Panc1 (cell line): ENCODE data around the gene SND1. TPM values are rescaled to one million over a fixed set of nuclear protein-coding genes. Genes with fewer than 3 reads are reported as not detected.

Experiments used
- ATAC-seq: fragments of 200-7000 bp; cut with Tn5 transposase; 2 replicates; pipeline ENCODE4 v1.9.1; 2020; ENCODE audit warnings: mild to moderate bottlenecking, moderate library complexity
- BruUV-seq: library from RNA; stranded (reverse); fragments of 400-500 nt; replicated peaks from 2 replicates; lab custom pipeline; 2021; lab: Mats Ljungman, UMichigan
- CTCF ChIA-PET: fragments of 300-600 bp; sonication (Branson Sonifier 250); formaldehyde crosslinking; loops from one replicate; lab custom pipeline; 2022; ENCODE audit warnings: antibody characterized with exemption; lab: Charles Lee
- POLR2A ChIA-PET: fragments of 300-600 bp; sonication (Branson Sonifier 250); formaldehyde crosslinking; loops from one replicate; lab custom pipeline; 2022; ENCODE audit warnings: antibody characterized with exemption; lab: Charles Lee
- DNase-seq: peaks from one replicate; pipeline ENCODE4 v3.0.0-alpha.2; 2010; ENCODE audit warnings: low read depth, low spot score
- H3K27ac ChIP-seq: 2 replicates; pipeline ENCODE4 v1.5.1; 2011; ENCODE audit warnings: mild to moderate bottlenecking, low read length, inconsistent platforms
- H3K27me3 ChIP-seq: fragments of 200-500 bp; sonication (Bioruptor generic); 2 replicates; pipeline ENCODE4 v1.6.0; 2014; ENCODE audit warnings: low read length, inconsistent platforms; ENCODE audit not compliant: control insufficient read depth, insufficient read depth
- H3K36me3 ChIP-seq: fragments of 200-500 bp; sonication (Bioruptor generic); 2 replicates; pipeline ENCODE4 v1.5.1; 2014; ENCODE audit warnings: inconsistent platforms, mild to moderate bottlenecking, low read length, moderate library complexity; ENCODE audit not compliant: control insufficient read depth, insufficient read depth
- H3K4me1 ChIP-seq: 2 replicates; pipeline ENCODE4 v1.5.1; 2011; ENCODE audit warnings: inconsistent platforms, mild to moderate bottlenecking, low read length, moderate library complexity; ENCODE audit not compliant: control insufficient read depth, insufficient read depth
- H3K4me3 ChIP-seq, 2 experiments: 2 replicates each; pipeline ENCODE4 v1.5.1; 2011 to 2012; ENCODE audit warnings: low read depth in 2 of 2, low read length in 2 of 2, mild to moderate bottlenecking in 2 of 2, inconsistent platforms in 1 of 2, moderate library complexity in 1 of 2
- H3K9me3 ChIP-seq: fragments of 200-500 bp; sonication (Bioruptor generic); 2 replicates; pipeline ENCODE4 v1.5.1; 2014; ENCODE audit warnings: low read depth, mild to moderate bottlenecking, inconsistent platforms, low read length, moderate library complexity; ENCODE audit not compliant: control insufficient read depth, insufficient read depth
- CTCF ChIP-seq: fragments of 450-650 bp; IDR thresholded peaks from 2 replicates; pipeline ENCODE4 v1.5.1; 2017; ENCODE audit warnings: mild to moderate bottlenecking
- POLR2AphosphoS5 ChIP-seq: IDR thresholded peaks from 2 replicates; pipeline ENCODE4 v1.6.1; 2012; ENCODE audit warnings: mild to moderate bottlenecking, low read depth, low read length, moderate library complexity
- SIN3A ChIP-seq: IDR thresholded peaks from 2 replicates; pipeline ENCODE4 v1.6.1; 2012; ENCODE audit warnings: low read depth, mild to moderate bottlenecking, low read length, moderate library complexity, borderline replicate concordance; ENCODE audit not compliant: insufficient read depth
- TCF7L2 ChIP-seq: IDR thresholded peaks from 2 replicates; pipeline ENCODE4 v1.6.1; 2011; ENCODE audit warnings: mild to moderate bottlenecking, low read depth, low read length, inconsistent platforms
- in situ Hi-C: cut with HindIII; loops from 2 replicates; pipeline ENCODE4 v1.10.0; 2016; ENCODE audit warnings: low sequenced_read_pairs, low pct_unique_long_range_greater_than_20kb
- intact Hi-C: fragments of 100-400 bp; cut with micrococcal nuclease; formaldehyde crosslinking; loops from one replicate; pipeline ENCODE4 v1.10.0; 2022; ENCODE audit not compliant: unreplicated experiment
- total RNA-seq: library from RNA; stranded (reverse); gene quantifications from one replicate; pipeline ENCODE4 v1.2.1, GENCODE V29; 2021; ENCODE audit not compliant: unreplicated experiment
- TF ChIP-seq, protein P1 (sequence below), 2 experiments: IDR thresholded peaks; 2 replicates each; pipeline ENCODE4 v1.6.1; 2011 to 2012; ENCODE audit warnings: low read depth in 2 of 2, control low read depth in 1 of 2, low read length in 1 of 2, mild to moderate bottlenecking in 1 of 2, moderate library complexity in 1 of 2; ENCODE audit not compliant: insufficient read depth in 1 of 2

SND1 gene
- total RNA-seq, 1 experiment from 2014 or later: 176 TPM

DNA sequence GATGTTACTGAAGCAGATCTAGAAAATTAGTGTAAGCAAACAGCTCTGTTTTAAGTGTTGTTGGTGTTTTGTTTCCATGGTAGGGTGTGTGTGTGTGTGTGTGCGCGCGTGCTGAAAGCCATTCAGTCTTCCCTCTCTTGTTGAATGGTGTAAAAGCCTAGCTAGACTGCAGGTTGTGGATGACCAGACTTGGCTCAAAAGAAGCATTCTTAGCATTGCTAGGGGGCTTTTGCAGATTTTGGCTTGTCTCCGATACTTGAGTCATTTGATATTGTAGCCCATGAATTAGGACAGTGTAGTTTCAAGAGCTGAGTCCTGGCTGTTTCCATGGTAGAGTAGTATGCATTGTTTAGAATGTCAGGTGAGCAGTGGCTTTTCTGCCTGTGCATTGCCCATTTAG is 99.1 kb downstream of the SND1 start:
- H3K36me3 ChIP-seq: no peaks in the 10 kb centered on the region
- H3K27me3 ChIP-seq: no peaks in the 10 kb centered on the region
- H3K4me1 ChIP-seq: no peaks in the 10 kb centered on the region
- TF ChIP-seq TCF7L2 (no peak), CTCF (no peak), SIN3A (no peak), POLR2AphosphoS5 (no peak)
- TF ChIP-seq, protein P1, sequence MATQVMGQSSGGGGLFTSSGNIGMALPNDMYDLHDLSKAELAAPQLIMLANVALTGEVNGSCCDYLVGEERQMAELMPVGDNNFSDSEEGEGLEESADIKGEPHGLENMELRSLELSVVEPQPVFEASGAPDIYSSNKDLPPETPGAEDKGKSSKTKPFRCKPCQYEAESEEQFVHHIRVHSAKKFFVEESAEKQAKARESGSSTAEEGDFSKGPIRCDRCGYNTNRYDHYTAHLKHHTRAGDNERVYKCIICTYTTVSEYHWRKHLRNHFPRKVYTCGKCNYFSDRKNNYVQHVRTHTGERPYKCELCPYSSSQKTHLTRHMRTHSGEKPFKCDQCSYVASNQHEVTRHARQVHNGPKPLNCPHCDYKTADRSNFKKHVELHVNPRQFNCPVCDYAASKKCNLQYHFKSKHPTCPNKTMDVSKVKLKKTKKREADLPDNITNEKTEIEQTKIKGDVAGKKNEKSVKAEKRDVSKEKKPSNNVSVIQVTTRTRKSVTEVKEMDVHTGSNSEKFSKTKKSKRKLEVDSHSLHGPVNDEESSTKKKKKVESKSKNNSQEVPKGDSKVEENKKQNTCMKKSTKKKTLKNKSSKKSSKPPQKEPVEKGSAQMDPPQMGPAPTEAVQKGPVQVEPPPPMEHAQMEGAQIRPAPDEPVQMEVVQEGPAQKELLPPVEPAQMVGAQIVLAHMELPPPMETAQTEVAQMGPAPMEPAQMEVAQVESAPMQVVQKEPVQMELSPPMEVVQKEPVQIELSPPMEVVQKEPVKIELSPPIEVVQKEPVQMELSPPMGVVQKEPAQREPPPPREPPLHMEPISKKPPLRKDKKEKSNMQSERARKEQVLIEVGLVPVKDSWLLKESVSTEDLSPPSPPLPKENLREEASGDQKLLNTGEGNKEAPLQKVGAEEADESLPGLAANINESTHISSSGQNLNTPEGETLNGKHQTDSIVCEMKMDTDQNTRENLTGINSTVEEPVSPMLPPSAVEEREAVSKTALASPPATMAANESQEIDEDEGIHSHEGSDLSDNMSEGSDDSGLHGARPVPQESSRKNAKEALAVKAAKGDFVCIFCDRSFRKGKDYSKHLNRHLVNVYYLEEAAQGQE (IDR thresholded peaks at IDR 0.05; ENCODE audit: insufficient read depth in 1 of 2, low read depth in 2 of 2, low read length in 1 of 2): no peak
- CTCF ChIA-PET: no interaction called here
- DNase-seq: no peak
- no peak overlapping the region for H3K4me3 ChIP-seq
- no peaks in the 10 kb centered on the region for H3K9me3 ChIP-seq
- intact Hi-C loops: no loop called here
- POLR2A ChIA-PET: no interaction called here
- no peak overlapping the region for H3K27ac ChIP-seq
- ATAC-seq: no peak
- in situ Hi-C loops: no loop called here
- no TSS peak for BruUV-seq

DNA sequence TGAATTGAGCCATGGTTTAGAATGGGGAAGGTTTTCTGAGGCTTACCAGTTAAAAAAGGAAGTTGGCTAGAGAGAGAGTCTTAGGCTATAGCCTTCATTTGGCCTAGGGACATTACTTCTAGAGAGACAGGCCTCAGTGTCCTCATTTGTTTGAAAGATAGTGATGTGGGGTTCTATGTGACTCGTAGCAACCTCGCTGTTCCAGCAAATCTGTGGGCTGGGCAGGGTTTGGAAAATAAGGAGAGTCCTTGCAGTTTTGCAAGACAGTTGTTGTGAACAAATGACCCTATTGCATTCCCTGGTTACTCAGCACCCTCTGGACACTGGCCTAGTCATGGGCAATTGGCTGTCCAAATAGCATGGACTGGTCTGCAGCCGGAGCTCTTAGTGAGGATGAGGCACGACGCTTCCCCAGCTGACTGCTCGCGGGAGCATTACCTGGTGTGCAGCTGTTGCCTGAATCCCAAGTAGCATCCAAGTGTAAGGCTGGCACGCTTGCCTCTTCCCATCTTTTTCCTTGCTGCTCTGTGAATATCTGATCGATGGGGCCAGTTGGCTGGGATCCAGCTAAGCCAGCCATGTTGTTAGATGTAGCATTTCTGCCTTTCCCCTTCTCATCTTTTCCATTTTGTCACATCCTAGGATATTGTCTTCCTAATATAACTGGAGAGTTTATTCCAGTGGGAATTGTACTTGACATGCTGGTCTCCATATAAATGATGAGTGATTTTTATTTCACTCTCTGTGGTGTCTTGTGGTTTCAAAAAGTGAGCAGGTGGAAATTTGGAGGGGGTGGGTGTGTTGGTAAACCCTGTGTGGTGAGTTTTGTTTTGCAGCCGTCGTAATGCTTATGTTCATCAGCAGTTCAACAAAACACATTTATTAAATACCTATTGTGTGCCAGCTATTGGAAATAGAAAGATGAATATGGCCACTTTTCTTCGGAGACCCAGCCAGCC is 99.8 kb downstream of the SND1 start:
- Histone ChIP-seq H3K36me3 (no peaks in the 10 kb centered on the region), H3K27me3 (no peaks in the 10 kb centered on the region), H3K9me3 (no peaks in the 10 kb centered on the region), H3K27ac (no peak overlapping the region), H3K4me3 (no peak overlapping the region), H3K4me1 (no peaks in the 10 kb centered on the region)
- in situ Hi-C loops: no loop called here
- BruUV-seq: no TSS peak
- ChIA-PET CTCF (no interaction called here), POLR2A (no interaction called here)
- intact Hi-C loops: no loop called here
- ATAC-seq: no peak
- TF ChIP-seq SIN3A (no peak), POLR2AphosphoS5 (no peak), CTCF (no peak), TCF7L2 (no peak)
- TF ChIP-seq, protein P1 (IDR thresholded peaks at IDR 0.05; ENCODE audit: insufficient read depth in 1 of 2, low read depth in 2 of 2, low read length in 1 of 2): no peak
- DNase-seq: no peak
